HG03135 (cell line): ENCODE results near the gene HEYL.
"Not testable (repeated sequence)": the region's sequence is repeated elsewhere in the genome, so short reads cannot be mapped to it uniquely, and the experiment has no call there.

Source experiments
- ATAC-seq: cut with Tn5 transposase; IDR thresholded peaks from one replicate; pipeline ENCODE4 v1.9.1; 2021; ENCODE audit warnings: mild to moderate bottlenecking, moderate library complexity; ENCODE audit not compliant: unreplicated experiment

HEYL gene

GRCh38 chr1:39613250-39613649 is 26.2 kb downstream of the HEYL start:
- ATAC-seq, result no peak

GRCh38 chr1:39609618-39610331 is 29.7 kb downstream of the HEYL start:
- no peak for ATAC-seq

- ATAC-seq, result no peak
Observed at GRCh38 chr1:39608921-39609320, 30.5 kb downstream of the HEYL start.

- ATAC-seq, result not testable (repeated sequence)
Observed at GRCh38 chr1:39603677-39604076, 35.8 kb downstream of the HEYL start.

GRCh38 chr1:39601667-39602255 is 37.7 kb downstream of the HEYL start:
- ATAC-seq, result not testable (repeated sequence)

- ATAC-seq, result no peak
Observed at GRCh38 chr1:39596163-39596562, 43.3 kb downstream of the HEYL start.

GRCh38 chr1:39593386-39593785 is 46.1 kb downstream of the HEYL start:
- ATAC-seq, result no peak

- no peak for ATAC-seq
Observed at GRCh38 chr1:39592069-39592468, 47.4 kb downstream of the HEYL start.

- no peak for ATAC-seq
Observed at GRCh38 chr1:39590546-39590945, 48.9 kb downstream of the HEYL start.

- ATAC-seq, result no peak
Observed at GRCh38 chr1:39585933-39586332, 53.5 kb downstream of the HEYL start.

GRCh38 chr1:39576016-39576657 is 63.3 kb downstream of the HEYL start:
- peak; percentile 32 for ATAC-seq

GRCh38 chr1:39575191-39576015 is 64.0 kb downstream of the HEYL start:
- peak; percentile 24 for ATAC-seq

GRCh38 chr1:39574646-39575045 is 64.8 kb downstream of the HEYL start:
- no peak for ATAC-seq
